ENCODE results near the gene PLEKHM1.

Gene PLEKHM1

GRCh38 chr17:45423304-45423974, 67.1 kb downstream of the PLEKHM1 start:
- WGBS, 2 experiments (ENCODE audit: insufficient coverage in 2 of 2) = 84 to 88% methylated on average over 3 to 6 of the region's 8 CpGs
- no peaks in the 10 kb centered on the region for H3K36me3 ChIP-seq (ENCODE audit: control insufficient read depth, insufficient read depth, low read length)
- no peaks in the 10 kb centered on the region for H3K9me3 ChIP-seq (ENCODE audit: control insufficient read depth, low read length)
- H3K4me1 ChIP-seq (ENCODE audit: control insufficient read depth, insufficient read depth, low read length, poor library complexity, severe bottlenecking) = no peaks in the 10 kb centered on the region
- no peak overlapping the region for H3K27ac ChIP-seq (ENCODE audit: low read depth, low read length, severe bottlenecking)
- no peak overlapping the region for H3K4me3 ChIP-seq (ENCODE audit: extremely low read depth, insufficient read depth, low read length, poor library complexity, severe bottlenecking)

GRCh38 chr17:45414990-45415881, 75.3 kb downstream of the PLEKHM1 start:
- Histone ChIP-seq H3K4me3 (ENCODE audit: extremely low read depth, insufficient read depth, low read length, poor library complexity, severe bottlenecking) (no peak overlapping the region), H3K27ac (ENCODE audit: low read depth, low read length, severe bottlenecking) (no peak overlapping the region), H3K4me1 (ENCODE audit: control insufficient read depth, insufficient read depth, low read length, poor library complexity, severe bottlenecking) (peaks cover 8% of the 10 kb centered on the region), H3K9me3 (ENCODE audit: control insufficient read depth, low read length) (no peaks in the 10 kb centered on the region), H3K36me3 (ENCODE audit: control insufficient read depth, insufficient read depth, low read length) (no peaks in the 10 kb centered on the region)
- 88 to 89% methylated on average over 9 to 10 of the region's 10 CpGs for WGBS, 2 experiments (ENCODE audit: insufficient coverage in 2 of 2)

- 94 to 98% methylated on average over 5 to 9 of the region's 9 CpGs for WGBS, 2 experiments (ENCODE audit: insufficient coverage in 2 of 2)
- Histone ChIP-seq H3K9me3 (ENCODE audit: control insufficient read depth, low read length) (no peaks in the 10 kb centered on the region), H3K4me1 (ENCODE audit: control insufficient read depth, insufficient read depth, low read length, poor library complexity, severe bottlenecking) (peaks cover 22% of the 10 kb centered on the region), H3K4me3 (ENCODE audit: extremely low read depth, insufficient read depth, low read length, poor library complexity, severe bottlenecking) (no peak overlapping the region), H3K36me3 (ENCODE audit: control insufficient read depth, insufficient read depth, low read length) (no peaks in the 10 kb centered on the region), H3K27ac (ENCODE audit: low read depth, low read length, severe bottlenecking) (no peak overlapping the region)
These were observed 77.0 kb downstream of the PLEKHM1 start for GRCh38 chr17:45413498-45413923.

GRCh38 chr17:45411348-45412105, 79.0 kb downstream of the PLEKHM1 start:
- no peak overlapping the region for H3K4me3 ChIP-seq (ENCODE audit: extremely low read depth, insufficient read depth, low read length, poor library complexity, severe bottlenecking)
- 60 to 94% methylated on average over 1 to 5 of the region's 5 CpGs for WGBS, 2 experiments (ENCODE audit: insufficient coverage in 2 of 2)
- H3K27ac ChIP-seq (ENCODE audit: low read depth, low read length, severe bottlenecking) = no peak overlapping the region
- peaks cover 22% of the 10 kb centered on the region for H3K4me1 ChIP-seq (ENCODE audit: control insufficient read depth, insufficient read depth, low read length, poor library complexity, severe bottlenecking)
- H3K9me3 ChIP-seq (ENCODE audit: control insufficient read depth, low read length) = no peaks in the 10 kb centered on the region
- H3K36me3 ChIP-seq (ENCODE audit: control insufficient read depth, insufficient read depth, low read length) = no peaks in the 10 kb centered on the region

- Histone ChIP-seq H3K36me3 (ENCODE audit: control insufficient read depth, insufficient read depth, low read length) (no peaks in the 10 kb centered on the region), H3K27ac (ENCODE audit: low read depth, low read length, severe bottlenecking) (no peak overlapping the region), H3K4me3 (ENCODE audit: extremely low read depth, insufficient read depth, low read length, poor library complexity, severe bottlenecking) (no peak overlapping the region), H3K9me3 (ENCODE audit: control insufficient read depth, low read length) (no peaks in the 10 kb centered on the region), H3K4me1 (ENCODE audit: control insufficient read depth, insufficient read depth, low read length, poor library complexity, severe bottlenecking) (peaks cover 24% of the 10 kb centered on the region)
- WGBS, 2 experiments (ENCODE audit: insufficient coverage in 2 of 2) = 88 to 90% methylated on average over 16 to 20 of the region's 24 CpGs
These were observed 80.1 kb downstream of the PLEKHM1 start for GRCh38 chr17:45410144-45411091.

- peaks cover 24% of the 10 kb centered on the region for H3K4me1 ChIP-seq (ENCODE audit: control insufficient read depth, insufficient read depth, low read length, poor library complexity, severe bottlenecking)
- WGBS, 2 experiments (ENCODE audit: insufficient coverage in 2 of 2) = 87 to 89% methylated on average over 4 of the region's 5 CpGs
- no peaks in the 10 kb centered on the region for H3K9me3 ChIP-seq (ENCODE audit: control insufficient read depth, low read length)
- H3K4me3 ChIP-seq (ENCODE audit: extremely low read depth, insufficient read depth, low read length, poor library complexity, severe bottlenecking) = no peak overlapping the region
- no peak overlapping the region for H3K27ac ChIP-seq (ENCODE audit: low read depth, low read length, severe bottlenecking)
- no peaks in the 10 kb centered on the region for H3K36me3 ChIP-seq (ENCODE audit: control insufficient read depth, insufficient read depth, low read length)
These were observed 80.9 kb downstream of the PLEKHM1 start for GRCh38 chr17:45409659-45410076.

GRCh38 chr17:45408611-45409421, 81.7 kb downstream of the PLEKHM1 start:
- no peak overlapping the region for H3K27ac ChIP-seq (ENCODE audit: low read depth, low read length, severe bottlenecking)
- peaks cover 24% of the 10 kb centered on the region for H3K4me1 ChIP-seq (ENCODE audit: control insufficient read depth, insufficient read depth, low read length, poor library complexity, severe bottlenecking)
- H3K36me3 ChIP-seq (ENCODE audit: control insufficient read depth, insufficient read depth, low read length) = no peaks in the 10 kb centered on the region
- no peaks in the 10 kb centered on the region for H3K9me3 ChIP-seq (ENCODE audit: control insufficient read depth, low read length)
- WGBS, 2 experiments (ENCODE audit: insufficient coverage in 2 of 2) = 65 to 78% methylated on average over 7 to 9 of the region's 11 CpGs
- no peak overlapping the region for H3K4me3 ChIP-seq (ENCODE audit: extremely low read depth, insufficient read depth, low read length, poor library complexity, severe bottlenecking)

- no peaks in the 10 kb centered on the region for H3K36me3 ChIP-seq (ENCODE audit: control insufficient read depth, insufficient read depth, low read length)
- H3K4me3 ChIP-seq (ENCODE audit: extremely low read depth, insufficient read depth, low read length, poor library complexity, severe bottlenecking) = peak overlapping the region; percentile 16
- 93 to 100% methylated on average over 1 to 2 of the region's 7 CpGs for WGBS, 2 experiments (ENCODE audit: insufficient coverage in 2 of 2)
- peaks cover 24% of the 10 kb centered on the region for H3K4me1 ChIP-seq (ENCODE audit: control insufficient read depth, insufficient read depth, low read length, poor library complexity, severe bottlenecking)
- H3K9me3 ChIP-seq (ENCODE audit: control insufficient read depth, low read length) = no peaks in the 10 kb centered on the region
- no peak overlapping the region for H3K27ac ChIP-seq (ENCODE audit: low read depth, low read length, severe bottlenecking)
These were observed 84.4 kb downstream of the PLEKHM1 start for GRCh38 chr17:45406107-45406506.

- WGBS, 2 experiments (ENCODE audit: insufficient coverage in 2 of 2) = 47 to 48% methylated on average over 18 to 39 of the region's 48 CpGs
- Histone ChIP-seq H3K27ac (ENCODE audit: low read depth, low read length, severe bottlenecking) (no peak overlapping the region), H3K4me1 (ENCODE audit: control insufficient read depth, insufficient read depth, low read length, poor library complexity, severe bottlenecking) (peaks cover 18% of the 10 kb centered on the region)
These were observed 85.1 kb downstream of the PLEKHM1 start for GRCh38 chr17:45405250-45406086.

More at GRCh38 chr17:45405250-45406086, 85.1 kb downstream of the PLEKHM1 start:
- H3K36me3 ChIP-seq (ENCODE audit: control insufficient read depth, insufficient read depth, low read length) = no peaks in the 10 kb centered on the region
- peak overlapping the region; percentile 16 for H3K4me3 ChIP-seq (ENCODE audit: extremely low read depth, insufficient read depth, low read length, poor library complexity, severe bottlenecking)
- H3K9me3 ChIP-seq (ENCODE audit: control insufficient read depth, low read length) = no peaks in the 10 kb centered on the region
